ENCODE measurements around the gene PLD4. TPM values are rescaled to one million over a fixed set of nuclear protein-coding genes. Genes with fewer than 3 reads are reported as not detected.
"Not testable (repeated sequence)": the region's sequence is repeated elsewhere in the genome, so short reads cannot be mapped to it uniquely, and the experiment has no call there.

Gene PLD4
- total RNA-seq, 1 experiment from 2014 or later: not detected

- no peak overlapping the region for H3K4me3 ChIP-seq (ENCODE audit: insufficient read depth, low read depth, low read length)
- H3K27me3 ChIP-seq (ENCODE audit: control insufficient read depth, insufficient read depth, low read length): peaks cover 37% of the 10 kb centered on the region
- no peak for DNase-seq
- no peaks in the 10 kb centered on the region for H3K36me3 ChIP-seq (replicated peaks; ENCODE audit: control insufficient read depth, insufficient read depth, low read length)
Measured at GRCh38 chr14:104935955-104936354, 11.3 kb downstream of the PLD4 start.

- Histone ChIP-seq H3K4me3 (ENCODE audit: insufficient read depth, low read depth, low read length) (no peak overlapping the region), H3K27me3 (ENCODE audit: control insufficient read depth, insufficient read depth, low read length) (peaks cover 31% of the 10 kb centered on the region), H3K36me3 (replicated peaks; ENCODE audit: control insufficient read depth, insufficient read depth, low read length) (no peaks in the 10 kb centered on the region)
- no peak for DNase-seq
Measured at GRCh38 chr14:104936361-104937155, 11.9 kb downstream of the PLD4 start.

GRCh38 chr14:104937161-104937560 is 12.5 kb downstream of the PLD4 start:
- Histone ChIP-seq H3K4me3 (ENCODE audit: insufficient read depth, low read depth, low read length) (no peak overlapping the region), H3K36me3 (replicated peaks; ENCODE audit: control insufficient read depth, insufficient read depth, low read length) (no peaks in the 10 kb centered on the region), H3K27me3 (ENCODE audit: control insufficient read depth, insufficient read depth, low read length) (peaks cover 25% of the 10 kb centered on the region)
- no peak for DNase-seq

GRCh38 chr14:104937694-104938365 is 13.2 kb downstream of the PLD4 start:
- DNase-seq: no peak
- no peak overlapping the region for H3K4me3 ChIP-seq (ENCODE audit: insufficient read depth, low read depth, low read length)
- no peaks in the 10 kb centered on the region for H3K36me3 ChIP-seq (replicated peaks; ENCODE audit: control insufficient read depth, insufficient read depth, low read length)
- peaks cover 19% of the 10 kb centered on the region for H3K27me3 ChIP-seq (ENCODE audit: control insufficient read depth, insufficient read depth, low read length)

GRCh38 chr14:104938436-104938835 is 13.8 kb downstream of the PLD4 start:
- no peak overlapping the region for H3K4me3 ChIP-seq (ENCODE audit: insufficient read depth, low read depth, low read length)

GRCh38 chr14:104938960-104939359 is 14.3 kb downstream of the PLD4 start:
- H3K27me3 ChIP-seq (ENCODE audit: control insufficient read depth, insufficient read depth, low read length): peaks cover 13% of the 10 kb centered on the region
- DNase-seq: no peak
- no peaks in the 10 kb centered on the region for H3K36me3 ChIP-seq (replicated peaks; ENCODE audit: control insufficient read depth, insufficient read depth, low read length)
- H3K4me3 ChIP-seq (ENCODE audit: insufficient read depth, low read depth, low read length): no peak overlapping the region

More at GRCh38 chr14:104938436-104938835, 13.8 kb downstream of the PLD4 start:
- Histone ChIP-seq H3K27me3 (ENCODE audit: control insufficient read depth, insufficient read depth, low read length) (peaks cover 14% of the 10 kb centered on the region), H3K36me3 (replicated peaks; ENCODE audit: control insufficient read depth, insufficient read depth, low read length) (no peaks in the 10 kb centered on the region)
- no peak for DNase-seq

- no peaks in the 10 kb centered on the region for H3K36me3 ChIP-seq (replicated peaks; ENCODE audit: control insufficient read depth, insufficient read depth, low read length)
- no peak overlapping the region for H3K4me3 ChIP-seq (ENCODE audit: insufficient read depth, low read depth, low read length)
- no peak for DNase-seq
- peaks cover 4% of the 10 kb centered on the region for H3K27me3 ChIP-seq (ENCODE audit: control insufficient read depth, insufficient read depth, low read length)
Measured at GRCh38 chr14:104939666-104940410, 15.2 kb downstream of the PLD4 start.

- no peak overlapping the region for H3K4me3 ChIP-seq (ENCODE audit: insufficient read depth, low read depth, low read length)
- H3K36me3 ChIP-seq (replicated peaks; ENCODE audit: control insufficient read depth, insufficient read depth, low read length): no peaks in the 10 kb centered on the region
- H3K27me3 ChIP-seq (ENCODE audit: control insufficient read depth, insufficient read depth, low read length): no peaks in the 10 kb centered on the region; the same call in 1 of the 2 replicates
- DNase-seq: peak; percentile 78
Measured at GRCh38 chr14:104940526-104941150, 16.0 kb downstream of the PLD4 start.

GRCh38 chr14:104941508-104942365 is 17.1 kb downstream of the PLD4 start:
- DNase-seq: no peak
- H3K27me3 ChIP-seq (ENCODE audit: control insufficient read depth, insufficient read depth, low read length): no peaks in the 10 kb centered on the region; the same call in 1 of the 2 replicates
- H3K4me3 ChIP-seq (ENCODE audit: insufficient read depth, low read depth, low read length): no peak overlapping the region
- H3K36me3 ChIP-seq (replicated peaks; ENCODE audit: control insufficient read depth, insufficient read depth, low read length): no peaks in the 10 kb centered on the region

GRCh38 chr14:104942586-104942985 is 17.9 kb downstream of the PLD4 start:
- H3K27me3 ChIP-seq (ENCODE audit: control insufficient read depth, insufficient read depth, low read length): no peaks in the 10 kb centered on the region; the same call in 1 of the 2 replicates
- no peak overlapping the region for H3K4me3 ChIP-seq (ENCODE audit: insufficient read depth, low read depth, low read length)
- DNase-seq: no peak
- H3K36me3 ChIP-seq (replicated peaks; ENCODE audit: control insufficient read depth, insufficient read depth, low read length): no peaks in the 10 kb centered on the region

GRCh38 chr14:104943216-104944015 is 18.7 kb downstream of the PLD4 start:
- DNase-seq; H3K4me3 ChIP-seq (ENCODE audit: insufficient read depth, low read depth, low read length); H3K27me3 ChIP-seq (ENCODE audit: control insufficient read depth, insufficient read depth, low read length); H3K36me3 ChIP-seq (replicated peaks; ENCODE audit: control insufficient read depth, insufficient read depth, low read length): not testable (repeated sequence)

GRCh38 chr14:104944016-104944308 is 19.3 kb downstream of the PLD4 start:
- not testable (repeated sequence) for H3K36me3 ChIP-seq (replicated peaks; ENCODE audit: control insufficient read depth, insufficient read depth, low read length); DNase-seq; H3K4me3 ChIP-seq (ENCODE audit: insufficient read depth, low read depth, low read length); H3K27me3 ChIP-seq (ENCODE audit: control insufficient read depth, insufficient read depth, low read length)

All from H7 (cell line).